Vagina (tissue), 2 donors: Measurements from ENCODE around the gene GNA15.

Source experiments
- CTCF ChIP-seq, 3 experiments: fragments of 450-650 bp in 2 of 3; fragments of 200-600 bp in 1 of 3; sonication (generic) in 1 of 3; IDR thresholded peaks; one replicate each; pipeline ENCODE4 v1.5.1; 2017 to 2019; ENCODE audit warnings: antibody characterized with exemption in 3 of 3, mild to moderate bottlenecking in 2 of 3, moderate library complexity in 2 of 3
- POLR2A ChIP-seq, 2 donors: fragments of 450-650 bp; IDR thresholded peaks; one replicate each; pipeline ENCODE4 v1.6.1; 2017; ENCODE audit warnings: antibody characterized with exemption in 2 of 2, mild to moderate bottlenecking in 2 of 2, moderate library complexity in 2 of 2
- POLR2AphosphoS5 ChIP-seq, 2 donors: sonication (generic); formaldehyde crosslinking; IDR thresholded peaks; one replicate each; pipeline ENCODE4 v1.9.0; 2017; ENCODE audit warnings: antibody characterized with exemption in 2 of 2, mild to moderate bottlenecking in 2 of 2, low read depth in 1 of 2; ENCODE audit not compliant: insufficient read depth in 1 of 2

- no peak for TF ChIP-seq CTCF (IDR thresholded peaks at IDR 0.05)
- no peak for TF ChIP-seq POLR2A (IDR thresholded peaks at IDR 0.05)
- TF ChIP-seq POLR2AphosphoS5 (IDR thresholded peaks at IDR 0.05; ENCODE audit: insufficient read depth in 1 of 2, low read depth in 1 of 2): no peak
Observed at GRCh38 chr19:3121396-3121795, 14.4 kb upstream of the GNA15 start.
